WTC11 (cell line): ENCODE data around the gene ZXDC. TPM values are rescaled to one million over a fixed set of nuclear protein-coding genes. Genes with fewer than 3 reads are reported as not detected.

ENCODE experiments used
- ATAC-seq: fragments of 200-7000 bp; cut with Tn5 transposase; 2 replicates; pipeline ENCODE4 v1.10.0; 2021; ENCODE audit warnings: mild to moderate bottlenecking, moderate library complexity
- CTCF ChIA-PET: fragments of 300-600 bp; sonication (Branson Sonifier 250); formaldehyde crosslinking; loops from one replicate; lab custom pipeline; 2021; ENCODE audit warnings: antibody characterized with exemption; lab: Charles Lee
- POLR2A ChIA-PET: fragments of 350-600 bp; sonication (Branson Sonifier 250); formaldehyde crosslinking; loops from one replicate; lab custom pipeline; 2021; ENCODE audit warnings: antibody characterized with exemption; lab: Charles Lee
- DNase-seq: peaks from one replicate; pipeline ENCODE4 v3.0.0; 2021; ENCODE audit warnings: low spot score
- H3K27ac Mint-ChIP-seq: 2 replicates; pipeline ENCODE4 v1.8.0; 2021; ENCODE audit warnings: mixed read lengths
- H3K27me3 Mint-ChIP-seq: 2 replicates; pipeline ENCODE4 v1.8.0; 2021; ENCODE audit warnings: low read depth, mild to moderate bottlenecking, moderate library complexity, mixed read lengths
- H3K36me3 Mint-ChIP-seq: 2 replicates; pipeline ENCODE4 v1.8.0; 2021; ENCODE audit warnings: mixed read lengths
- H3K4me1 Mint-ChIP-seq: 2 replicates; pipeline ENCODE4 v1.8.0; 2022; ENCODE audit warnings: mixed read lengths
- H3K4me3 Mint-ChIP-seq: 2 replicates; pipeline ENCODE4 v1.8.0; 2021; ENCODE audit warnings: mild to moderate bottlenecking, moderate library complexity, mixed read lengths
- H3K9me3 Mint-ChIP-seq: 2 replicates; pipeline ENCODE4 v1.8.0; 2021; ENCODE audit warnings: mixed read lengths
- CREM ChIP-seq: sonication (generic); formaldehyde crosslinking; IDR thresholded peaks from 2 replicates; pipeline ENCODE4 v1.8.1; 2022; ENCODE audit warnings: mild to moderate bottlenecking, missing genetic modification reagents, moderate library complexity
- EMX1 ChIP-seq: fragments of 250-450 bp; sonication (Bioruptor Pico); IDR thresholded peaks from 2 replicates; pipeline ENCODE4 v1.8.0; 2021; ENCODE audit warnings: mild to moderate bottlenecking
- ESRRA ChIP-seq: sonication (generic); formaldehyde crosslinking; IDR thresholded peaks from 2 replicates; pipeline ENCODE4 v1.8.1; 2022; ENCODE audit warnings: mild to moderate bottlenecking, missing genetic modification reagents, borderline replicate concordance
- NFATC4 ChIP-seq: fragments of 250-450 bp; sonication (Bioruptor Pico); IDR thresholded peaks from 2 replicates; pipeline ENCODE4 v1.9.0; 2021; ENCODE audit warnings: mild to moderate bottlenecking
- NR1H2 ChIP-seq: sonication (generic); formaldehyde crosslinking; IDR thresholded peaks from 2 replicates; pipeline ENCODE4 v1.9.0; 2021; ENCODE audit warnings: mild to moderate bottlenecking, moderate library complexity, missing genetic modification reagents
- SMAD4 ChIP-seq: sonication (generic); formaldehyde crosslinking; IDR thresholded peaks from 2 replicates; pipeline ENCODE4 v1.8.0; 2022; ENCODE audit warnings: mild to moderate bottlenecking, missing genetic modification reagents
- SP1 ChIP-seq: sonication (generic); formaldehyde crosslinking; conservative IDR thresholded peaks from 2 replicates; pipeline ENCODE4 v1.8.1; 2022; ENCODE audit warnings: missing genetic modification reagents
- TEAD1 ChIP-seq: sonication (generic); formaldehyde crosslinking; IDR thresholded peaks from 2 replicates; pipeline ENCODE4 v1.8.0; 2022; ENCODE audit warnings: mild to moderate bottlenecking, missing genetic modification reagents
- ZNF138 ChIP-seq: sonication (generic); formaldehyde crosslinking; conservative IDR thresholded peaks from 2 replicates; pipeline ENCODE4 v1.8.1; 2022; ENCODE audit warnings: mild to moderate bottlenecking, moderate library complexity, missing genetic modification reagents
- ZNF219 ChIP-seq: sonication (generic); formaldehyde crosslinking; IDR thresholded peaks from 2 replicates; pipeline ENCODE4 v1.8.0; 2023; ENCODE audit warnings: missing genetic modification reagents, mild to moderate bottlenecking, borderline replicate concordance
- ZNF396 ChIP-seq: fragments of 250-450 bp; sonication (Bioruptor Pico); IDR thresholded peaks from 2 replicates; pipeline ENCODE4 v1.8.0; 2021; ENCODE audit warnings: mild to moderate bottlenecking, moderate library complexity, borderline replicate concordance
- ZNF423 ChIP-seq: fragments of 250-450 bp; sonication (Bioruptor Pico); IDR thresholded peaks from 2 replicates; pipeline ENCODE4 v2.1.2; 2022; ENCODE audit warnings: mild to moderate bottlenecking, moderate library complexity
- total RNA-seq: library from RNA; stranded (reverse); gene quantifications from 3 replicates; pipeline ENCODE4 v1.2.3, GENCODE V29; 2021
- TF ChIP-seq, protein P1 (sequence below): sonication (generic); formaldehyde crosslinking; IDR thresholded peaks from 2 replicates; pipeline ENCODE4 v1.8.0; 2022; ENCODE audit warnings: mild to moderate bottlenecking, missing genetic modification reagents
- TF ChIP-seq, protein P2 (sequence below): fragments of 250-450 bp; sonication (Bioruptor Pico); IDR thresholded peaks from 2 replicates; pipeline ENCODE4 v1.9.0; 2021; ENCODE audit warnings: moderate library complexity, mild to moderate bottlenecking, inconsistent platforms, borderline replicate concordance
- TF ChIP-seq, protein P3 (sequence below): sonication (generic); formaldehyde crosslinking; IDR thresholded peaks from 2 replicates; pipeline ENCODE4 v1.8.1; 2023; ENCODE audit warnings: mild to moderate bottlenecking, missing genetic modification reagents
- TF ChIP-seq, protein P4 (sequence below): fragments of 200-600 bp; IDR thresholded peaks from 2 replicates; pipeline ENCODE4 v1.8.0; 2022; ENCODE audit warnings: antibody characterized with exemption
- TF ChIP-seq, protein P5 (sequence below): fragments of 250-450 bp; sonication (Bioruptor Pico); IDR thresholded peaks from 2 replicates; pipeline ENCODE4 v1.9.0; 2021; ENCODE audit warnings: mild to moderate bottlenecking
- TF ChIP-seq, protein P6 (sequence below): sonication (generic); formaldehyde crosslinking; IDR thresholded peaks from 2 replicates; pipeline ENCODE4 v1.8.0; 2022; ENCODE audit warnings: missing genetic modification reagents

ZXDC gene
- total RNA-seq, 1 experiment from 2014 or later = 34.7 TPM

DNA sequence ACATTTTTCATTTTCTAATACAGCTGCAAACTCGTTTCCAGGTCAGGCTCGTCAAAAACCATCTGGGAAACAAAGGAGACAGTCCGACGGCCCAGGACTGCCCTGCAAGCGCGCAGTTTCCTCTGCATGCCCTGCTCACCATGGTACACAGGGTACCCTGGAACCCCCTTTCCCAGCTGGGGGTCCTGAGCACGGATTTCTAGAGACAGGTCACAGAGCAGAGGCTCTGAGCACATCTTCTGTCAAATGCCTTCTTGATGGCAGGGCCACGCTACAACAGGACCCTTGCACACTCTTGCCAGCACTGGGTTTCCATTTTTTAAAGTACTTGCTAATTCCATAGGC, 8.1 kb downstream of the ZXDC start (continued):
- TF ChIP-seq, protein P1, sequence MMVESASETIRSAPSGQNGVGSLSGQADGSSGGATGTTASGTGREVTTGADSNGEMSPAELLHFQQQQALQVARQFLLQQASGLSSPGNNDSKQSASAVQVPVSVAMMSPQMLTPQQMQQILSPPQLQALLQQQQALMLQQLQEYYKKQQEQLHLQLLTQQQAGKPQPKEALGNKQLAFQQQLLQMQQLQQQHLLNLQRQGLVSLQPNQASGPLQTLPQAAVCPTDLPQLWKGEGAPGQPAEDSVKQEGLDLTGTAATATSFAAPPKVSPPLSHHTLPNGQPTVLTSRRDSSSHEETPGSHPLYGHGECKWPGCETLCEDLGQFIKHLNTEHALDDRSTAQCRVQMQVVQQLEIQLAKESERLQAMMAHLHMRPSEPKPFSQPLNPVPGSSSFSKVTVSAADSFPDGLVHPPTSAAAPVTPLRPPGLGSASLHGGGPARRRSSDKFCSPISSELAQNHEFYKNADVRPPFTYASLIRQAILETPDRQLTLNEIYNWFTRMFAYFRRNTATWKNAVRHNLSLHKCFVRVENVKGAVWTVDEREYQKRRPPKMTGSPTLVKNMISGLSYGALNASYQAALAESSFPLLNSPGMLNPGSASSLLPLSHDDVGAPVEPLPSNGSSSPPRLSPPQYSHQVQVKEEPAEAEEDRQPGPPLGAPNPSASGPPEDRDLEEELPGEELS = no peak
- TF ChIP-seq, protein P2, sequence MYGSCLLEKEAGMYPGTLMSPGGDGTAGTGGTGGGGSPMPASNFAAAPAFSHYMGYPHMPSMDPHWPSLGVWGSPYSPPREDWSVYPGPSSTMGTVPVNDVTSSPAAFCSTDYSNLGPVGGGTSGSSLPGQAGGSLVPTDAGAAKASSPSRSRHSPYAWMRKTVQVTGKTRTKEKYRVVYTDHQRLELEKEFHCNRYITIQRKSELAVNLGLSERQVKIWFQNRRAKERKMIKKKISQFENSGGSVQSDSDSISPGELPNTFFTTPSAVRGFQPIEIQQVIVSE (CRISPR knock-in tag) = no peak
- no peak for TF ChIP-seq ZNF423
- TF ChIP-seq ESRRA (CRISPR knock-in tag) = no peak
- TF ChIP-seq ZNF396 = no peak
- no peak for TF ChIP-seq EMX1
- TF ChIP-seq, all 79 proteins: peak for 0

DNA sequence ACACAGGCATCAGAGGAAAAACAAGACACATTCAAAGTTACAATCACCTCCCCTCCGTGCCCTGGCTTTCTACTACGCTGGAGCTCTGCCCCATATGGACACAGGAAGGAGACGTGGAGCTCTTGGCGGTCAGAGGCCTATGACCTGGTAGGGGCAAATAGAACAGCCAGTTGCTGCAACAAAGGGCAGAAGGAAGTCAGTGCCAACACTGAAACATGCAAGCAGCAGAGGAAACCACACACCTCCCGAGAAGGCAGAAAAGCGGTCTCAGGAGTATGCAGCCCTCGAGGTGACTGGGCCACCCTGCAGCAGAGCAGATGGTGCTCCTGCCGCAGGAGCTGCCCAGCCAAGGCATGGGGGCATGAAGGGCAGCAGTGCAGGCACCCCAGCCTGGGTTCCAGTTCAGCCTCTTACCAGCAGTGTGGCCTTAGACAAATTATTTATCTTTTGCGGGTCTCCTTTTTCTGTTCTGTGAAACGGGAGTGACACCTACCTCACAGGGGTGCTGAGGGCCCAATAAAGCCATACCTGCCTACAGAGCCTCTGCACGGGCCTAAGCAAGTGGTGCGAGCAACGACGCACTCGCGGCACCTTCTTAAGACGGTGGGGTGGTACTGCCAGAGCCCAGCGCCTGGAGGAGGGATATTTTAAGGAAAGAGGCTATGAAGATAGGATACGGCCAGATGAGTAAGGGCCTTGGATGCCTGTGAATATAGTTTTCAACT, 8.6 kb downstream of the ZXDC start:
- ATAC-seq (no peak), DNase-seq (peak; percentile 3)
- no peak for TF ChIP-seq ZNF219 (CRISPR knock-in tag)
- TF ChIP-seq NFATC4 (CRISPR knock-in tag) = no peak
- TF ChIP-seq, protein P2 (CRISPR knock-in tag) = no peak
- TF ChIP-seq SMAD4 (CRISPR knock-in tag) = no peak
- TF ChIP-seq, protein P3, sequence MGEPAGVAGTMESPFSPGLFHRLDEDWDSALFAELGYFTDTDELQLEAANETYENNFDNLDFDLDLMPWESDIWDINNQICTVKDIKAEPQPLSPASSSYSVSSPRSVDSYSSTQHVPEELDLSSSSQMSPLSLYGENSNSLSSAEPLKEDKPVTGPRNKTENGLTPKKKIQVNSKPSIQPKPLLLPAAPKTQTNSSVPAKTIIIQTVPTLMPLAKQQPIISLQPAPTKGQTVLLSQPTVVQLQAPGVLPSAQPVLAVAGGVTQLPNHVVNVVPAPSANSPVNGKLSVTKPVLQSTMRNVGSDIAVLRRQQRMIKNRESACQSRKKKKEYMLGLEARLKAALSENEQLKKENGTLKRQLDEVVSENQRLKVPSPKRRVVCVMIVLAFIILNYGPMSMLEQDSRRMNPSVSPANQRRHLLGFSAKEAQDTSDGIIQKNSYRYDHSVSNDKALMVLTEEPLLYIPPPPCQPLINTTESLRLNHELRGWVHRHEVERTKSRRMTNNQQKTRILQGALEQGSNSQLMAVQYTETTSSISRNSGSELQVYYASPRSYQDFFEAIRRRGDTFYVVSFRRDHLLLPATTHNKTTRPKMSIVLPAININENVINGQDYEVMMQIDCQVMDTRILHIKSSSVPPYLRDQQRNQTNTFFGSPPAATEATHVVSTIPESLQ (CRISPR knock-in tag) = no peak
- TF ChIP-seq, protein P4, sequence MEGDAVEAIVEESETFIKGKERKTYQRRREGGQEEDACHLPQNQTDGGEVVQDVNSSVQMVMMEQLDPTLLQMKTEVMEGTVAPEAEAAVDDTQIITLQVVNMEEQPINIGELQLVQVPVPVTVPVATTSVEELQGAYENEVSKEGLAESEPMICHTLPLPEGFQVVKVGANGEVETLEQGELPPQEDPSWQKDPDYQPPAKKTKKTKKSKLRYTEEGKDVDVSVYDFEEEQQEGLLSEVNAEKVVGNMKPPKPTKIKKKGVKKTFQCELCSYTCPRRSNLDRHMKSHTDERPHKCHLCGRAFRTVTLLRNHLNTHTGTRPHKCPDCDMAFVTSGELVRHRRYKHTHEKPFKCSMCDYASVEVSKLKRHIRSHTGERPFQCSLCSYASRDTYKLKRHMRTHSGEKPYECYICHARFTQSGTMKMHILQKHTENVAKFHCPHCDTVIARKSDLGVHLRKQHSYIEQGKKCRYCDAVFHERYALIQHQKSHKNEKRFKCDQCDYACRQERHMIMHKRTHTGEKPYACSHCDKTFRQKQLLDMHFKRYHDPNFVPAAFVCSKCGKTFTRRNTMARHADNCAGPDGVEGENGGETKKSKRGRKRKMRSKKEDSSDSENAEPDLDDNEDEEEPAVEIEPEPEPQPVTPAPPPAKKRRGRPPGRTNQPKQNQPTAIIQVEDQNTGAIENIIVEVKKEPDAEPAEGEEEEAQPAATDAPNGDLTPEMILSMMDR = no peak
- TF ChIP-seq NR1H2 (CRISPR knock-in tag) = no peak
- TF ChIP-seq, protein P5, sequence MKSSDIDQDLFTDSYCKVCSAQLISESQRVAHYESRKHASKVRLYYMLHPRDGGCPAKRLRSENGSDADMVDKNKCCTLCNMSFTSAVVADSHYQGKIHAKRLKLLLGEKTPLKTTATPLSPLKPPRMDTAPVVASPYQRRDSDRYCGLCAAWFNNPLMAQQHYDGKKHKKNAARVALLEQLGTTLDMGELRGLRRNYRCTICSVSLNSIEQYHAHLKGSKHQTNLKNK (CRISPR knock-in tag) = no peak
- TF ChIP-seq, protein P6, sequence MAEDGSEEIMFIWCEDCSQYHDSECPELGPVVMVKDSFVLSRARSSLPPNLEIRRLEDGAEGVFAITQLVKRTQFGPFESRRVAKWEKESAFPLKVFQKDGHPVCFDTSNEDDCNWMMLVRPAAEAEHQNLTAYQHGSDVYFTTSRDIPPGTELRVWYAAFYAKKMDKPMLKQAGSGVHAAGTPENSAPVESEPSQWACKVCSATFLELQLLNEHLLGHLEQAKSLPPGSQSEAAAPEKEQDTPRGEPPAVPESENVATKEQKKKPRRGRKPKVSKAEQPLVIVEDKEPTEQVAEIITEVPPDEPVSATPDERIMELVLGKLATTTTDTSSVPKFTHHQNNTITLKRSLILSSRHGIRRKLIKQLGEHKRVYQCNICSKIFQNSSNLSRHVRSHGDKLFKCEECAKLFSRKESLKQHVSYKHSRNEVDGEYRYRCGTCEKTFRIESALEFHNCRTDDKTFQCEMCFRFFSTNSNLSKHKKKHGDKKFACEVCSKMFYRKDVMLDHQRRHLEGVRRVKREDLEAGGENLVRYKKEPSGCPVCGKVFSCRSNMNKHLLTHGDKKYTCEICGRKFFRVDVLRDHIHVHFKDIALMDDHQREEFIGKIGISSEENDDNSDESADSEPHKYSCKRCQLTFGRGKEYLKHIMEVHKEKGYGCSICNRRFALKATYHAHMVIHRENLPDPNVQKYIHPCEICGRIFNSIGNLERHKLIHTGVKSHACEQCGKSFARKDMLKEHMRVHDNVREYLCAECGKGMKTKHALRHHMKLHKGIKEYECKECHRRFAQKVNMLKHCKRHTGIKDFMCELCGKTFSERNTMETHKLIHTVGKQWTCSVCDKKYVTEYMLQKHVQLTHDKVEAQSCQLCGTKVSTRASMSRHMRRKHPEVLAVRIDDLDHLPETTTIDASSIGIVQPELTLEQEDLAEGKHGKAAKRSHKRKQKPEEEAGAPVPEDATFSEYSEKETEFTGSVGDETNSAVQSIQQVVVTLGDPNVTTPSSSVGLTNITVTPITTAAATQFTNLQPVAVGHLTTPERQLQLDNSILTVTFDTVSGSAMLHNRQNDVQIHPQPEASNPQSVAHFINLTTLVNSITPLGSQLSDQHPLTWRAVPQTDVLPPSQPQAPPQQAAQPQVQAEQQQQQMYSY = no peak
- TF ChIP-seq SP1 (CRISPR knock-in tag) = no peak
- TF ChIP-seq CREM = no peak
- TF ChIP-seq ZNF138 (CRISPR knock-in tag) = no peak
- TF ChIP-seq TEAD1 (CRISPR knock-in tag) = no peak
- Mint-ChIP-seq H3K4me1 (peaks cover under 1% of the 10 kb centered on the region; the same call in 1 of the 2 replicates), H3K36me3 (peaks cover 77% of the 10 kb centered on the region), H3K27ac (peak overlapping the region; percentile 58), H3K27me3 (no peaks in the 10 kb centered on the region), H3K4me3 (no peak overlapping the region), H3K9me3 (no peaks in the 10 kb centered on the region)
- POLR2A ChIA-PET = no interaction called here
- CTCF ChIA-PET = no interaction called here
